SHP77 (cell line): Measurements from ENCODE around the gene WDFY1.
A peak's percentile ranks its signal among the peaks of the same experiment; 100 is the strongest.

Experiments
- DNase-seq, 2 experiments: peaks; one replicate each; lab custom pipeline; 2025; lab: John Stamatoyannopoulos, UW

WDFY1 gene

DNA sequence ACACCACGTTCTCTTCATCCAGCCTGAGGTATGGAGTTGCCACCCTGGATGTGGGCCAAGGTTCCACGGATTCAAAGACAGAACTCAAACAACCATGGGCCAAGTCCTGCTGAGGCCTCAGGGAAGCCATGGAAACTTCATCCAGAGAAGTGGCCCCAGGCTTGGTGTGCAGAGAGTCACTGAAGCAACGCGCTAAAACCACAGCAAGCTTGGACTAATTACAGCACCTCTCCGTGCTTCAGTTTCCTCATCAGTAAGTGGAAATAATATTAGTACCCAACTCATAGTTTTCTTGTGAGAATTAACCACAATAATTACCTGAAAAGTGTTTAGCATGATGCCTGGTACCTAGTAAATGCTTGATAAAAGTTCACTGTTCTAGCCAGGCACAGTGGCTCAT lies 88.6 kb downstream of the WDFY1 start:
- no peak for DNase-seq

DNA sequence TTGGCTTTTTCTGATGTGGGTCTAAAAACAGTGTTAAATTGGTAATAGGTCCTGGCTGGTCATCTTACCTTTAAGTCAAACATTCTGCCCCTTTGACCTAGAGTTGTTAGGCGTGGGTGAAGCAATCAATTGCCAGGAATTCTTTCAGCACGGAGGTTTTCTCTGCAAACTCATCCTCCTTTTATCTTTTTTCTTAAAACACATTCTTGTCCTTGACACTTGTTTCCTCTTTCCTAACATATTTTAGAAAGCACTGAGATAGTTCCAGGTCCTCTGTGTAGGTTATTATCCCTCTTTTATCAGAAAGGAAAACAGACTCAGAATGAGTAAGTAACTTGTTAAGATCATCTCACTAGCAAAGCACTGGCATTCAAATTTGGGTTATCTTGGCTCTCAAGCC lies 89.1 kb downstream of the WDFY1 start:
- no peak for DNase-seq

DNA sequence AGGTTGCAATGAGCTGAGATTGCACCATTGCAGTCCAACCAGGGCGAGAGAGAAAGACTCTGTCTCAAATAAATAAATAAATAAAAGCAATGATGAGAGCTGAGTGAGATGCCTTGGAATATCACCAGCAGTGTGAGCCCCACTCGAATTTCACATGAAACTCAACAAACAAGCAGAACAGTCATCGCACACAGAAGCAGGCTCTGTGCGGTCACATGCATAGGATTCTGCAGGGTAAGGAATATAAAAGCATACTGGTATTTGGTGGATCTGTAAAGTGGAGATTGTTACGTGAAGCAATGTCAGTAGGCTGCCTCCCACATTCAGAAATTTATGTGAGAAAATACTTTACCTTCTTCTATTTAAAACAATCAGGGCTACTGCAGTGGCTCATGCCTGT lies 89.7 kb downstream of the WDFY1 start:
- no peak for DNase-seq

DNA sequence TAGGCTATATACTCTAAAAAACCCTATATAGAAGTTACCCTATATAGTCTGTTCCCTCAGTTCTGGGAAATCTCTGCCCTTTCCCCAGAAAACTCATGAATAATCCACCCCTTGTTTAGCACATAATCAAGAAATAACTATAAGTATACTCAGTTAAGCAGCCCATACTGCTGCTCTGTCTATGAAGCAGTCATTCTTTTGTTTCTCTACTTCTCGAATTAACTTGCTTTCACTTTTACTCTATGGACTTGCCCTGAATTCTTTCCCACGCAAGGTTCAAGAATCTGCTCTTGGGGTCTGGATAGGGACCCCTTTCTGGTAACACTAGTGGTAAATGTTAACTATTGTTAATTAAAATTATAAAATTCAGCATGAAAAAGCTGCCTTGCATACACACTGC lies 90.4 kb downstream of the WDFY1 start:
- DNase-seq: no peak

DNA sequence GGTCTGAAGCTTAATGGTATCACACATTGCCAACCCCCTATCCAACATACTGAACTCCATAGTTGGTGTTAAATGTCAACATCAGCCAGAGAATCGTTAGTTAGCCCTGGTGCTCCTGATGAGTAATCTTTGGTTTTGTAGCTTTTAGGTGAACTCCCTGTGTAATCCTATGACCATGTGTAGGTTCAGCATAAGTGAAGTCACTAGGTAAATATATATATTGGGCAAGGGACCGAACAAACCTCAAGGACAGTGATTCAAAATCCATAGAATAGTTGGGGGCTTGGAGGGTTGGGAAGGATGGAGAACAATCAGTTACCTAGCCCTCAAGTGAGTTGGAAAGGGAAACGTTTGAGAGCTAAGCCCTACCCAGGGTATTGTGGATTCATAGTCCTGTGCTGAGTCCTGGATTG lies 91.7 kb downstream of the WDFY1 start:
- no peak for DNase-seq

DNA sequence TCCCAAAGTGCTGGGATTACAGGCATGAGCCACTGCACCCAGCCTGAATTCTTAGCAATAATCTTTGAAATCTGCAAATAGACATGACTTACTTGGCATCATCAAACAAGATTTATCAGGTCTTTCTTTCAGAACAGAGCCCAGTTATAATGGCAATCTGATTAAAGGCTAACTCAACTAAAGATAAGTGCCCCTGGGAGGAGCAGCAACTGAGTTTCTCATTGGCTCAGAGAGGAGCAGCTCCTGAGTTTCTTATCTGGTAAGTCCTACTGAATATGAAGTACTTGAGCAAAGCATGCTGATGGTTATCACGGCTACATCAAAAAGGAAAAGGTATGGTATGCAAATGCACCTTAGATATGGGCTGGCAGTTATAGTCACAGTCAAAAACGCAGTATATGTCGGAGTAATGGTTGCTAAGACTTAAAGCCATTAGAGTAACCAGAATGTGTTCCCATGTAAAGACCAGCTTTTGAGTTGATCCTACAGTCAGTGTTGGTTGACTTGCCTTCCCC lies 92.8 kb downstream of the WDFY1 start:
- DNase-seq: no peak

DNA sequence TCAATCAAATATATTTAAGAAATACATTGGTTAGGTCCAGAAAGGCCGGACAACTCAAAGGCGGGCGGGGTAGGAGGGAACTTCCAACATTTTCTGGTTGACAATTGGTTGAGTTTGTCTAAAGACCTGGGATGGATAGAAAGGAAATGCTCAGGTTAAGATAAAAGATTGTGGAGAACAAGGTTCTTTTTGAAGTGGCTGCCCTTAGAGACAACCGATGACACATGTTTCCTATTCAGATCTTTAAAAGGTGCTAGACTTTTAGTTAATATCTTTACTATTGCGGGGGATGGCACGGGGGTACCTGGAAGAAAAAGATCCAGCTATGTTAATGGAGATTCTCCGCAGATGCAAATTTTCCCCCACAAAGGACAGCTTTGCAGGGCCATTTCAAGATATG lies 97.7 kb downstream of the WDFY1 start:
- no peak for DNase-seq

DNA sequence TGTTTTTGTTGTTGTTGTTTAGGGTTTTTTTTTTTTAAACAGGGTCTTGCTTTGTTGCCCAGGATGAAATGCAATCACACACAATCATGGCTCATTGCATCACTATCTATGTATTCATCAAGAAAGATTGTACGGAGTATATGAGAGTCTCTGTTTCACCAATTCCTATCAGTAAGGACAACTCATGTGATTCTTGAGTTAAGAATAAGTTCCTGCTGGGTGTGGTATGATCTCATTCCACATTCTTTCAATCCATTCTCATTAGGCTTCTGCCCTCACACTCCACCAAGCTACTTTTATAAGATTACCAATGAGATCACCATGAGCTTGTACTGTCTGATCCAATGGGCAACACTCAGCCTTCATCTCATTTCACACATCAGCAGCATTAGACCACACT lies 98.6 kb downstream of the WDFY1 start:
- DNase-seq: no peak

DNA sequence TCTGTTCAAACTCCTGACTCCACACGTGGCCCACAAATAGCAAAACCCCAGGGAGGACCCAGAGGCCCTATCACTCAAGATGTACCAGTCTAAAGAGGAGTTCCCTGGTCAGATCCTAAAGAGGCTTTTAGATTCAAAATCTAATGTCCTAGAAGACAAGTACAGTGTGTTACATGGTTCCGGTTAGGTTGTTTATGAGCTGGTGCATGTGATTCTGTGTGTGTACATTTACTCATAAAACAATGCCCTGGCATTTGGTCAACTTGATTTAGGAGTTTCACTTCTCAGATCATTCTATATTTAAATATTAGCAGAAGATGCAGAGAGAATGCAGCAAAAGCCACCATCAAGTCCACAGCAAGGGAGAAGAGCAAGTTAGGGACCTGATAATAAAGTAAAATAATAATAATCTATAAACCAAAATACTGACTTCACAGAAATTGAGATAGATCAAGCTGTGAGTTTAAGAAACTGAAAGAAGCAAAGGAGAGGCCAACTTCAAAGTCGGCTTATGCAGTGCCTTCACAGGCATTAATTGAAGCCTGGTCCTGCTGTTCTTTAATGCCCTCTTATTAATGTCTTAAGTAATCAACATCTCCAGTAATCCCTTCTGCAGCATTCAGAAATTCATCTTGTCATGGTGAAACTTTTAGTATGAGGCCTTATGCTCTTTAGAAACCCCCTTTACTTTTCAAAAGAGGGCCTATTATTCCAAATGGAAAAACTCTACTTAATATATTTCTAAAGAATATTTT lies 103.5 kb downstream of the WDFY1 start:
- DNase-seq: no peak

DNA sequence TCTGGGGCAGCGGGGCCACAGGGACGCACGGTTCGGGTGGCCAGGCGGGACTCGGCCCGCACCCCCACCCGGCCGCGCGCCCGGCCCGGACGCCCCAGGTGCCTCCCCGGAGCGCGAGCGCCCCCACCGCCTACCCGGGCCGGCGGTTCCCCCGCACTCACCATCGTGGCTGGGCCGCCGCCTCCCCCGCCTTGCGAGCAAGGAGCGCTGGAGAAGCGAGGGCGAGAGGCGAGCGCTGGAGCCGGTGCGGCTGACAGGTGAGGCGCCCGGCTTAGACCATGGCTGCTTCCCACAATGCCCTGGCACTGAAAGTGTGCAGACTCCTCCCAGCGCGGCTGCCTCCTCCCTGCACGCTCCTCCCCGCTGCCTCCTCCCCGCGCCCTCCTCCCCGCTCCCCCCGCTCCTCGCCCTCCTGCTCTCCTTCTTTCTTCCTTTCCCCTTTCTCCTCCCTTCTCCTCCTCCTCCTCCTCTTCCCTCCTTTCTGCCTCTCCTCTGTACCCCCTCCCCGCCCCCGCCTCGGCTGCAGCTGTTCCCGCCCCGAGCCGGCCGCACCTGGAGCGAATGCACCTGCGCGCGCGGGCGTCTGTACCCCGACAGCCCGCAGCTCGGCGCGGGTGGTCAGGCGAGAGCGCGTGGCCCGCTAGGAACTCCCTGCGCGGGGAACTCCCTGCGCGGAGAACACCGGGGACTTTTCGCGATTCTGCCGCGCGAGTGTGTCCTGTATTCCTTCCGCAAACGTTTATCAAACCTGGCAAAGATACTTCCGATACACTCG lies 107.7 kb downstream of the WDFY1 start, which contains the start of gene AP1S3:
Gene AP1S3 (minus strand): TSS at position 296 of the 775 bp plus-strand sequence. CDS start 132 bp downstream, at position 164.
- peak; percentile 70 to 77 for DNase-seq

DNA sequence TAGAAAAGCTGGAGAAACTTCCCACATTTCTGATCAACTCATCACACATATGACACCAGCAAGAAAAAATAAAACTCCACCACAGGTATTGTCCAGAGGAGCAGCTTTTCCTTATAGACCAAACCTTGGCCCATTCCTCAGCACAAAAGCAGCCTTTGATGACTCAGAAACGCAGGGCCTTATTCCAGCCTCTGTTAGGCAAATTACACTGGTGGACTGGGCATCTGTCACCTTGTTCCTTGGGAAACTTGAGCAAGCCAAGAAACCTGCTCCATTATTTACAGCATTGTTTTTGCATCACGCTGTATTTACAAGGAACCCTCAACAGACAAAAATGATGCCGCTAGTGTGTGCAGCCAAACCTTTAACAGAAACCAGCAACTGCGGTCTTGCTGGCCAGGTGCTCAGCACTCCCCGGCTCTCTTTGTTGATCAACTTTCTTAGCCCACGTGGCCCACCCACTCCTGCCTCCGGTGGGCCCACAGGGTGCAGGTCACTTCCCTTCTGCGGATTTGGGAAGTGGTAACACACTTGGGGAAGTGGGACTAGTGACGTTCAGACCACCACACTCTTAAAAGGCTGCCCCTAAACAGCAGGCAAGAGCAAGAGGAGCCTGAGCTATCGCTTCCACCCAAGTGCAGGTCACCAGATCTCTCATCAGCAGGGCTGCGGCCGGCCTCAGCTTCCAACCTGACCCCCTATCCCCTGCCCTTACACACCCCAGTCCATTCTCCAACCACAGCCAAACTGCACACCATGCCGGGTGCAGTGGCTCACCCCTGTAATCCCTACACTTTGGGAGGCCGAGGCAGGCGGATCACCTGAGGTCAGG lies 109.2 kb downstream of the WDFY1 start:
- DNase-seq: no peak

DNA sequence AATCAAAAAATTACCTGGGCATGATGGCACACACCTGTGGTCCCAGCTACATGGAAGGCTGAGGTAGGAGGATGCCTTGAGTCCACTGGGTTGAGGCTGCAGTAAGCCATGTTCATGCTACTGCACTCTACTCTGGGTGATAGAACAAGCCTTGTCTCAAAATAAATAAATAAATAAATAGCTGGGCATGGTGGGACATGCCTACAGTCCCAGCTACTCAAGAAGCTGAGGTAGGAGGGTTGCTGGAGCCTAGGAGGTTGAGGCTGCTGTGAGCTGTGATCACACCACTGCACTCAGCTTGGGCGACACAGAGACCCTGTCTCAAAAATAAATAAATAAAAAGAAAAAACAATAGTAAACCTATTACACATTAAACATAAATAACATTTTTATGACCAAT lies 110.7 kb downstream of the WDFY1 start:
- DNase-seq: no peak

DNA sequence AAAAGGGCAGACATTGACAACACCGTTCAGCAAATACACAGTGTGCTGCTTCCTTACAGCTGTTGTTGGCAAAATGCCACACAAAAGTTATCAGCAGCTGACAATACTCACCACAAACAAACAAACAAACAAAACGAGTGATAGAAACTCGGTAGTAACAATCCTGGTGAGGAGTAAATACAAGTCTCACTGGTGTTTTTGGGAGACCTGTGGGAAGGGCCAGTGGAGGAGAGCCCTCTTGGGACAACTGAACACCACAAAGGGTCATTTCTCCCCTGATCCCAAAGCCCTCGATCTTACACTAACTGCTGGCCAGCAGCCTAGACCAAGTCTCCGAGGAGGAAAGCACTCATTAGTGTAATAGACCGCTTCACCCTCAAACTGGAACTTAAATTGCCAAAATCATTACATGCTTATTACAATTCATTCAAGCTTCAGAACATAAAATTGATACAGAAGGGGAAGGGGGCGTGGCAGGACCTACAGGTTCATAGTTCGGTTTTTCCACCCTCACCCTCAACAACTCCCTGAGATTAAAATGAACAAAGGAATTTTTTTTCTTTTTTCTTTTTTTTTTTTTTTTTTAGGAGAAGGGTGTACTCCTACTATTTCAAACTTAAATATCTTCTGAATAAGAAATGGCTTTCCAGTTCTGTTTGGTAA lies 112.8 kb downstream of the WDFY1 start:
- DNase-seq: no peak

DNA sequence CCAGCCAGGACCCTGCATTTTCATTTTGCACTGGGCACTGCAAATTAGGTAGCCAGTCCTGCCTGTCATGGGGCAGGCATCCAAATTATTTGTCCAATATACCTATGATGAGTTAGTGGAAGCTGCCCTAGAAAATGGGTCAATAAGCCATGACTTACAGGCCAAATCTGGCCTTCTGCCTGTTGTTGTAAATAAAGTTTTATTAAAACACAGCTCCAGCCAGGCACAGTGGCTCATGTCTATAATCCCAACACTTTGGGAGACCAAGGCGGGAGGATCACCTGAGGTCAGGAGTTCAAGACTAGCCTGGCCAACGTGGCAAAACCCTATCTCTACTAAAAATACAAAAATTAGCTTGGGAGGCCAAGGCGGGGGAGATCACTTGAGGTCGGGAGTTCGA lies 116.0 kb downstream of the WDFY1 start:
- no peak for DNase-seq

DNA sequence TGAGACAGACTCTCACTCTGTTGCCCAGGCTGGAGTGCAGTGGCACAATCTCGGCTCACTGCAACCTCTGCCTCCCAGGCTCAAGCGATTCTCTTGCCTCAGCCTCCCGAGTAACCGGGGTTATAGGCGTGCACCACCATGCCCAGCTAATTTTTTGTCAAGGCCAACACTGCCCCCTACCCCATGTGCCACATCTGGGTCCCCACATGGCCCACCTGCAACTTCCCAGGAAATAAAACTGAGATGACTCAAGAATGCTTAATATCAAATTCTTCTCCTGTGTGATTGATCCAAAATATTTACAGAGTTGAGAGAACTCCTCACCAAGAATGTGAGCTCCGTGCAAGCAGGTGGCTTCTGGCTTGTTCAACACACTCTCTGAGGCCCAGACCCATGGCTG lies 116.8 kb downstream of the WDFY1 start:
- DNase-seq: no peak

DNA sequence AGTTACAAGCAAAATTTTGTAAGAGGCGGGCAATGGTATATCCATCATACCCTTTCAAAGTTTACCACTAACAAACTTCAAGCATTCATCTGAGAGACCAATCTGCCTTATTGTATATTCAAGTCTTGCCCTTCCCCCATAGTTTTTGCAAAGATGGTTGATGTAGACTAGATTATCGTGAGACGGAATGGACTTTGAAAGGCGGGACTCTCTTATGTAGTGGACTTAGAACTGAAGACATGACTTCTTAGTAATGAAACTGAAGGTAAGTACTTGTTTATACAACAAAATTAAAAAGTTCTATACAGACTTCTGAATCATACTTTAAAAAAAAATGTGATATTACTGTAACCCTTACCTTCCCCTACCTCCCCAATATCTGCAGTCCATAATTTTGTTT lies 118.1 kb downstream of the WDFY1 start:
- DNase-seq: no peak
